ENCODE results near the gene B4GALNT3. TPM values are rescaled to one million over a fixed set of nuclear protein-coding genes. Genes with fewer than 3 reads are reported as not detected.

The B4GALNT3 gene
- total and polyA plus RNA-seq, 2 experiments from 2014 or later, result 4.4 to 13.9 TPM

DNA sequence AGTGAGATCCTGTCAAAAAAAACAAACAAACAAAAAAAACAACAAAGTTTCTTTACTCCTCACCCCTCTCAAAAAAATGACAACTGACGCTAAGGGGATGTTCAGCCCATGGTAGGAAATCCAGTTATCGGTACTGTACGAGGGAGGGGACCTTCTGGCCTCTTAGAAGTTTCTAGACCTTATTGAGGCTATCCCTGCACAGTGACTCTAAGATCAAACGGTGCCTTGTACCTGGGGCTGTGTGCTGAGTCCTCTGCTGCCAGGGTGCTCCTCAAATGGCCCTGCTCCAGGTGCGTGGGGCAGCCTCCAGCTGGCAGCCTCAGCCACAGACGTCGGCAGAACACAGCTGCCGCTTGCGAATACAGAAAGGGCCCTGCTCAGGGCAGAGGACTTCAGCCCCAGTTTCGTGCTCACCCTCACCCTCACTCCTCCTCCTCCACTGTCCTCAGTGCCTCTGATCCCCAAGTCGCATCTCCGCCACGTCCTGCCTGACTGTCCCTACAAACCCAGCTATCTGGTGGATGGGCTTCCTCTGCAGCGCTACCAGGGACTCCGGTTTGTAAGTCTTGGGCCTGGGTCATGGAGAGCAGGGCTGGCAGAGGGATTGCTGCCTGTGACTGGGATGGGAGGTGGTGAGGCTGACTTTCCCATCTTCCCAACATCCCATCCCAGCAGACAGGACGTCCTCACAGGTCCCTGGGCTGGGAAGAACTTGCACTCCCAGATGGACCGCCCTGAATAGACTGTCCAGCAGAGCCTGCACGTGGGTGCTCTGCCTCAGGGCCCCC, 90.9 kb downstream of the B4GALNT3 start:
- H3K36me3 ChIP-seq (replicated peaks; ENCODE audit: insufficient read depth, low read depth), result no peaks in the 10 kb centered on the region
- TF ChIP-seq EZH2phosphoT487 (IDR thresholded peaks at IDR 0.05; ENCODE audit: low read depth, severe bottlenecking, unreplicated experiment) (no peak), EZH2 (IDR thresholded peaks at IDR 0.05; ENCODE audit: borderline replicate concordance) (no peak)
- TF ChIP-seq, protein P1, sequence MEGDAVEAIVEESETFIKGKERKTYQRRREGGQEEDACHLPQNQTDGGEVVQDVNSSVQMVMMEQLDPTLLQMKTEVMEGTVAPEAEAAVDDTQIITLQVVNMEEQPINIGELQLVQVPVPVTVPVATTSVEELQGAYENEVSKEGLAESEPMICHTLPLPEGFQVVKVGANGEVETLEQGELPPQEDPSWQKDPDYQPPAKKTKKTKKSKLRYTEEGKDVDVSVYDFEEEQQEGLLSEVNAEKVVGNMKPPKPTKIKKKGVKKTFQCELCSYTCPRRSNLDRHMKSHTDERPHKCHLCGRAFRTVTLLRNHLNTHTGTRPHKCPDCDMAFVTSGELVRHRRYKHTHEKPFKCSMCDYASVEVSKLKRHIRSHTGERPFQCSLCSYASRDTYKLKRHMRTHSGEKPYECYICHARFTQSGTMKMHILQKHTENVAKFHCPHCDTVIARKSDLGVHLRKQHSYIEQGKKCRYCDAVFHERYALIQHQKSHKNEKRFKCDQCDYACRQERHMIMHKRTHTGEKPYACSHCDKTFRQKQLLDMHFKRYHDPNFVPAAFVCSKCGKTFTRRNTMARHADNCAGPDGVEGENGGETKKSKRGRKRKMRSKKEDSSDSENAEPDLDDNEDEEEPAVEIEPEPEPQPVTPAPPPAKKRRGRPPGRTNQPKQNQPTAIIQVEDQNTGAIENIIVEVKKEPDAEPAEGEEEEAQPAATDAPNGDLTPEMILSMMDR (IDR thresholded peaks at IDR 0.05; ENCODE audit: poor library complexity), result no peak

DNA sequence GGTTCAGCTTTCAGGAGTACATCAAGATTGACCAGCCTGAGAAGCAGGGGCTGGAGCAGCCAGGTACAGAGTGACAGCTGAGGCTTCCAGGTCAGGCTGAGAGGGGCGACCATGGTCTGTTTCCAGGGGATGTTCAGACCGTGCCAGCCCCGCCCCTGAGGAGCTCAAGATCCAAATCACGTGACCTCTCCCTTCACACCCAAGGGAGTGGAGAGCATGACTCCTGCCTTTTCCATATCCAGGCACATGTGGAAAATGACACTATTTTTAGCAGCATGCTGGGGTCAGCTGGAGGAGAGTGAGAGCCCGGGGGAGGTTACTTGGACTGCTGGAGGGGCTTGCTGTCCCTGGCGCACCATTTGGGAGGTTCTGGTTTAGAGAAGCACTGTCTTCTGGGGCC, 92.7 kb downstream of the B4GALNT3 start:
- Histone ChIP-seq H3K36me3 (replicated peaks; ENCODE audit: insufficient read depth, low read depth) (no peaks in the 10 kb centered on the region), H3K4me1 (ENCODE audit: insufficient read depth) (no peaks in the 10 kb centered on the region)
- TF ChIP-seq EZH2phosphoT487 (IDR thresholded peaks at IDR 0.05; ENCODE audit: low read depth, severe bottlenecking, unreplicated experiment) (no peak), EZH2 (IDR thresholded peaks at IDR 0.05; ENCODE audit: borderline replicate concordance) (no peak)
- TF ChIP-seq, protein P1 (IDR thresholded peaks at IDR 0.05; ENCODE audit: poor library complexity), result no peak

More for the DNA sequence above, 90.9 kb downstream of the B4GALNT3 start:
- Histone ChIP-seq H3K79me2 (no peaks in the 10 kb centered on the region), H3K9me3 (ENCODE audit: low read depth) (no peaks in the 10 kb centered on the region), H4K20me1 (ENCODE audit: insufficient read depth, poor library complexity, severe bottlenecking) (no peaks in the 10 kb centered on the region), H3K27ac (no peak overlapping the region), H3K4me2 (no peak overlapping the region), H3K9me2 (replicated peaks; ENCODE audit: insufficient read depth) (no peaks in the 10 kb centered on the region), H3K4me3 (no peak overlapping the region), H3K27me3 (no peaks in the 10 kb centered on the region), H3K4me1 (ENCODE audit: insufficient read depth) (no peaks in the 10 kb centered on the region), H2AFZ (no peak overlapping the region)
- no peak for DNase-seq (ENCODE audit: low spot score)
- WGBS (ENCODE audit: low lambda C conversion rate, missing lambda C conversion rate), result 90% methylated on average over 18 of the region's 18 CpGs

DNA sequence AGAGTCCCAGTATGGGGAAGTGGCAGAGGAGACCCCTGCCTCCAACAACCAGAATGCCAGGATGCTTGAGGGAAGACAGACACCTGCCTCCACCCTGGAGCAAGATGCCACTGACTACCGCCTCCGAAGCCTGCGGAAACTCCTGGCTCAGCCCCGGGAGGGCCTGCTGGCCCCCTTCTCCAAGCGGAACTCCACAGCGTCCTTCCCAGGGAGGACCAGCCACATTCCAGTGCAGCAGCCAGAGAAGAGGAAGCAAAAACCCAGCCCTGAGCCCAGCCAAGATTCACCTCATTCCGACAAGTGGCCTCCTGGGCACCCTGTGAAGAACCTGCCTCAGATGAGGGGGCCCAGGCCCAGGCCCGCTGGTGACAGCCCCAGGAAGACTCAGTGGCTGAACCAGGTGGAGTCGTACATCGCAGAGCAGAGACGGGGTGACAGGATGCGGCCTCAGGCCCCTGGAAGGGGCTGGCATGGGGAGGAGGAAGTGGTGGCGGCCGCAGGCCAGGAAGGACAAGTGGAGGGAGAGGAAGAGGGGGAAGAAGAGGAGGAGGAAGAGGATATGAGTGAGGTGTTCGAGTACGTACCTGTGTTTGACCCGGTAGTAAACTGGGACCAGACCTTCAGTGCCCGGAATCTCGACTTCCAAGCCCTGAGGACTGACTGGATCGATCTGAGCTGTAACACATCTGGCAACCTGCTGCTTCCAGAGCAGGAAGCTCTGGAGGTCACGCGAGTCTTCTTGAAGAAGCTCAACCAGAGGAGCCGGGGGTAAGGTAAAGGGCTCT, 93.7 kb downstream of the B4GALNT3 start:
- no peak overlapping the region for H2AFZ ChIP-seq
- H3K9me3 ChIP-seq (ENCODE audit: low read depth), result no peaks in the 10 kb centered on the region
- H3K4me1 ChIP-seq (ENCODE audit: insufficient read depth), result no peaks in the 10 kb centered on the region
- DNase-seq (ENCODE audit: low spot score), result no peak
- no peaks in the 10 kb centered on the region for H3K36me3 ChIP-seq (replicated peaks; ENCODE audit: insufficient read depth, low read depth)
- no peaks in the 10 kb centered on the region for H3K79me2 ChIP-seq
- no peaks in the 10 kb centered on the region for H3K9me2 ChIP-seq (replicated peaks; ENCODE audit: insufficient read depth)
- 93% methylated on average over 23 of the region's 23 CpGs for WGBS (ENCODE audit: low lambda C conversion rate, missing lambda C conversion rate)
- no peaks in the 10 kb centered on the region for H3K27me3 ChIP-seq
- H3K4me2 ChIP-seq, result no peak overlapping the region
- H4K20me1 ChIP-seq (ENCODE audit: insufficient read depth, poor library complexity, severe bottlenecking), result no peaks in the 10 kb centered on the region
- H3K4me3 ChIP-seq, result no peak overlapping the region
- TF ChIP-seq EZH2 (IDR thresholded peaks at IDR 0.05; ENCODE audit: borderline replicate concordance) (no peak), EZH2phosphoT487 (IDR thresholded peaks at IDR 0.05; ENCODE audit: low read depth, severe bottlenecking, unreplicated experiment) (no peak)
- TF ChIP-seq, protein P1 (IDR thresholded peaks at IDR 0.05; ENCODE audit: poor library complexity), result no peak
- no peak overlapping the region for H3K27ac ChIP-seq

More for the DNA sequence above, 92.7 kb downstream of the B4GALNT3 start:
- no peaks in the 10 kb centered on the region for H4K20me1 ChIP-seq (ENCODE audit: insufficient read depth, poor library complexity, severe bottlenecking)
- H3K27ac ChIP-seq, result no peak overlapping the region
- no peak overlapping the region for H3K4me3 ChIP-seq
- no peak for DNase-seq (ENCODE audit: low spot score)
- no peak overlapping the region for H3K4me2 ChIP-seq
- 87% methylated on average over 6 of the region's 6 CpGs for whole genome bisulfite sequencing (ENCODE audit: low lambda C conversion rate, missing lambda C conversion rate)
- H3K9me2 ChIP-seq (replicated peaks; ENCODE audit: insufficient read depth), result no peaks in the 10 kb centered on the region
- H3K9me3 ChIP-seq (ENCODE audit: low read depth), result no peaks in the 10 kb centered on the region
- H3K79me2 ChIP-seq, result no peaks in the 10 kb centered on the region
- no peak overlapping the region for H2AFZ ChIP-seq
- H3K27me3 ChIP-seq, result no peaks in the 10 kb centered on the region

Data from hepatocyte (in vitro differentiated cells).